Stimulated activated CD4-positive, alpha-beta T cell treated with anti-CD3 and anti-CD28 coated beads, Interleukin-12 subunit alpha, Interleukin-12 subunit beta, amount 100 ng/mL, for 4 hours (primary cell): ENCODE results near the gene INKA1.
"Not testable (repeated sequence)": the region's sequence is repeated elsewhere in the genome, so short reads cannot be mapped to it uniquely, and the experiment has no call there.

ENCODE experiments used
- DNase-seq: peaks from one replicate; pipeline ENCODE4 v3.0.0-alpha.2; 2020

Gene INKA1

GRCh38 chr3:49802719-49803464 lies at the start of gene INKA1:
Gene INKA1 (plus strand): TSS chr3:49803261. CDS start chr3:49803393, 132 bp downstream.
- peak; percentile 87 for DNase-seq

- no peak for DNase-seq
These were observed 48.5 kb upstream of the INKA1 start for GRCh38 chr3:49754536-49754935.

- no peak for DNase-seq
These were observed 47.0 kb upstream of the INKA1 start for GRCh38 chr3:49756036-49756435.

GRCh38 chr3:49757197-49757596 lies 45.9 kb upstream of the INKA1 start:
- no peak for DNase-seq

GRCh38 chr3:49759226-49759625 lies 43.8 kb upstream of the INKA1 start:
- DNase-seq: no peak

- no peak for DNase-seq
These were observed 41.4 kb upstream of the INKA1 start for GRCh38 chr3:49761661-49762060.

GRCh38 chr3:49763981-49764380 lies 39.1 kb upstream of the INKA1 start:
- DNase-seq: no peak

GRCh38 chr3:49769286-49769915 lies 33.7 kb upstream of the INKA1 start:
- no peak for DNase-seq

- DNase-seq: no peak
These were observed 33.1 kb upstream of the INKA1 start for GRCh38 chr3:49769926-49770325.

GRCh38 chr3:49771340-49771938 lies 31.6 kb upstream of the INKA1 start:
- no peak for DNase-seq

- DNase-seq: no peak
These were observed 30.4 kb upstream of the INKA1 start for GRCh38 chr3:49772703-49773102.

- no peak for DNase-seq
These were observed 27.5 kb upstream of the INKA1 start for GRCh38 chr3:49775538-49775937.

GRCh38 chr3:49776101-49776500 lies 27.0 kb upstream of the INKA1 start:
- DNase-seq: not testable (repeated sequence)

GRCh38 chr3:49779358-49780079 lies 23.5 kb upstream of the INKA1 start:
- no peak for DNase-seq

- no peak for DNase-seq
These were observed 22.7 kb upstream of the INKA1 start for GRCh38 chr3:49780080-49780974.

GRCh38 chr3:49780975-49781365 lies 22.1 kb upstream of the INKA1 start:
- not testable (repeated sequence) for DNase-seq

GRCh38 chr3:49781415-49782199 lies 21.5 kb upstream of the INKA1 start:
- no peak for DNase-seq

GRCh38 chr3:49782277-49782676 lies 20.8 kb upstream of the INKA1 start:
- DNase-seq: not testable (repeated sequence)

GRCh38 chr3:49785565-49786356 lies 17.3 kb upstream of the INKA1 start:
- peak; percentile 16 for DNase-seq

- DNase-seq: peak; percentile 98
These were observed 16.5 kb upstream of the INKA1 start, which contains the start of gene IP6K1 for GRCh38 chr3:49786357-49787181. Gene IP6K1 (minus strand): TSS chr3:49786542. CDS start chr3:49748040, 38,502 bp downstream.
